ENCODE data around the gene MUC6. TPM values are rescaled to one million over a fixed set of nuclear protein-coding genes. Genes with fewer than 3 reads are reported as not detected.

Gene MUC6
- total and polyA plus RNA-seq, 9 of the 15 experiments (the other 6 are each of a cell fraction or from before 2014, with no cell fraction given), result not detected

- Histone ChIP-seq H3K9me3 (replicated peaks; ENCODE audit: control insufficient read depth, insufficient read depth, low read depth, low read length) (no peaks in the 10 kb centered on the region), H3K9ac (ENCODE audit: insufficient read depth in 1 of 2, low read depth in 2 of 2, low read length in 2 of 2) (no peak overlapping the region; a peak in 1 of 4 replicates), H3K4me2 (ENCODE audit: insufficient read depth, low read length) (no peak overlapping the region), H3K27me3 (ENCODE audit: control insufficient read depth in 2 of 2, insufficient read depth in 2 of 2, low read length in 2 of 2) (no peaks in the 10 kb centered on the region), H2AFZ (ENCODE audit: low read depth, low read length) (no peak overlapping the region), H3K4me3 (no peak overlapping the region), H3K4me1 (replicated peaks in 1 of 2; ENCODE audit: control insufficient read depth in 2 of 2, insufficient read depth in 2 of 2, low read length in 2 of 2) (peaks cover 0 to 14% of the 10 kb centered on the region in 2 experiments; a peak in 3 of 5 replicates), H3K27ac (ENCODE audit: extremely low read depth, low read depth, low read length) (no peak overlapping the region), H4K20me1 (replicated peaks; ENCODE audit: control insufficient read depth, insufficient read depth, low read length) (no peaks in the 10 kb centered on the region), H3K79me2 (ENCODE audit: control insufficient read depth, insufficient read depth, low read length) (no peaks in the 10 kb centered on the region), H3K9me1 (ENCODE audit: control insufficient read depth, insufficient read depth, low read length) (no peaks in the 10 kb centered on the region), H3K36me3 (ENCODE audit: control insufficient read depth, insufficient read depth, low read length) (peaks cover 52% of the 10 kb centered on the region; the same call in 2 of the 3 replicates)
- TF ChIP-seq ZNF717 (CRISPR knock-in tag; IDR thresholded peaks at IDR 0.05), result no peak
- peak; percentile 59 for TF ChIP-seq ZNF263 (CRISPR knock-in tag; IDR thresholded peaks at IDR 0.05; ENCODE audit: borderline replicate concordance)
- FAIRE-seq, result no peak
- intact Hi-C loops (cut with micrococcal nuclease), result no loop called here
- no peak for DNase-seq (ENCODE audit: extremely low read depth in 1 of 4, low spot score in 3 of 4)
- ATAC-seq, result no peak
- no TSS peak for BruUV-seq (replicated peaks)
- CTCF ChIA-PET (ENCODE audit: low intra/inter-chr PET ratio), result no interaction called here
- in situ Hi-C loops (cut with MboI), result no loop called here
- 86% methylated on average over 12 of the region's 12 CpGs for WGBS (ENCODE audit: insufficient coverage, low coverage, missing lambda C conversion rate)
- POLR2A ChIA-PET, result no interaction called here
Measured at GRCh38 chr11:991034-991433, 45.5 kb downstream of the MUC6 start.

GRCh38 chr11:990101-990500 is 46.4 kb downstream of the MUC6 start:
- 85% methylated on average over 7 of the region's 10 CpGs for WGBS (ENCODE audit: insufficient coverage, low coverage, missing lambda C conversion rate)

More at GRCh38 chr11:990101-990500, 46.4 kb downstream of the MUC6 start:
- Histone ChIP-seq H4K20me1 (replicated peaks; ENCODE audit: control insufficient read depth, insufficient read depth, low read length) (no peaks in the 10 kb centered on the region), H3K4me3 (no peak overlapping the region), H3K9ac (ENCODE audit: insufficient read depth in 1 of 2, low read depth in 2 of 2, low read length in 2 of 2) (no peak overlapping the region), H3K79me2 (ENCODE audit: control insufficient read depth, insufficient read depth, low read length) (no peaks in the 10 kb centered on the region), H3K27ac (ENCODE audit: extremely low read depth, low read depth, low read length) (no peak overlapping the region), H3K9me1 (ENCODE audit: control insufficient read depth, insufficient read depth, low read length) (no peaks in the 10 kb centered on the region), H3K4me1 (replicated peaks in 1 of 2; ENCODE audit: control insufficient read depth in 2 of 2, insufficient read depth in 2 of 2, low read length in 2 of 2) (peaks cover 0 to 6% of the 10 kb centered on the region in 2 experiments; a peak in 1 of 5 replicates), H3K27me3 (ENCODE audit: control insufficient read depth in 2 of 2, insufficient read depth in 2 of 2, low read length in 2 of 2) (no peaks in the 10 kb centered on the region), H3K4me2 (ENCODE audit: insufficient read depth, low read length) (no peak overlapping the region), H3K9me3 (replicated peaks; ENCODE audit: control insufficient read depth, insufficient read depth, low read depth, low read length) (no peaks in the 10 kb centered on the region), H2AFZ (ENCODE audit: low read depth, low read length) (no peak overlapping the region), H3K36me3 (ENCODE audit: control insufficient read depth, insufficient read depth, low read length) (peaks cover 57% of the 10 kb centered on the region; the same call in 2 of the 3 replicates)
- no peak for DNase-seq (ENCODE audit: extremely low read depth in 1 of 4, low spot score in 3 of 4)
- no peak for TF ChIP-seq ARNT (IDR thresholded peaks at IDR 0.05)
- no peak for TF ChIP-seq ZNF121 (CRISPR knock-in tag; conservative IDR thresholded peaks at IDR 0.05)
- no peak for TF ChIP-seq PTRF (tag; IDR thresholded peaks at IDR 0.05)
- TF ChIP-seq SMAD3 (CRISPR knock-in tag; conservative IDR thresholded peaks at IDR 0.05), result no peak
- no peak for TF ChIP-seq ZNF41 (CRISPR knock-in tag; conservative IDR thresholded peaks at IDR 0.05)
- TF ChIP-seq DEAF1 (CRISPR knock-in tag; IDR thresholded peaks at IDR 0.05), result no peak
- no peak for TF ChIP-seq FOXM1 (IDR thresholded peaks at IDR 0.05; ENCODE audit: low read depth)
- TF ChIP-seq FOXM1 (CRISPR knock-in tag; IDR thresholded peaks at IDR 0.05; ENCODE audit: low read depth), result no peak
- TF ChIP-seq THRB (CRISPR knock-in tag; conservative IDR thresholded peaks at IDR 0.05), result no peak
- TF ChIP-seq ARID1B (IDR thresholded peaks at IDR 0.05), result no peak
- no peak for TF ChIP-seq TEAD1 (CRISPR knock-in tag; IDR thresholded peaks at IDR 0.05)
- TF ChIP-seq ZNF551 (CRISPR knock-in tag; IDR thresholded peaks at IDR 0.05), result no peak
- ChIA-PET CTCF (ENCODE audit: low intra/inter-chr PET ratio) (no interaction called here), POLR2A (no interaction called here)
- ATAC-seq, result no peak
- in situ Hi-C loops (cut with MboI) (no loop called here), intact Hi-C loops (cut with micrococcal nuclease) (no loop called here)
- no peak for FAIRE-seq
- no TSS peak for BruUV-seq (replicated peaks)

Data from K562 (cell line).